Measurements from ENCODE around the gene RPP14.
"Not testable (repeated sequence)": the region's sequence is repeated elsewhere in the genome, so short reads cannot be mapped to it uniquely, and the experiment has no call there.

The RPP14 gene

DNA sequence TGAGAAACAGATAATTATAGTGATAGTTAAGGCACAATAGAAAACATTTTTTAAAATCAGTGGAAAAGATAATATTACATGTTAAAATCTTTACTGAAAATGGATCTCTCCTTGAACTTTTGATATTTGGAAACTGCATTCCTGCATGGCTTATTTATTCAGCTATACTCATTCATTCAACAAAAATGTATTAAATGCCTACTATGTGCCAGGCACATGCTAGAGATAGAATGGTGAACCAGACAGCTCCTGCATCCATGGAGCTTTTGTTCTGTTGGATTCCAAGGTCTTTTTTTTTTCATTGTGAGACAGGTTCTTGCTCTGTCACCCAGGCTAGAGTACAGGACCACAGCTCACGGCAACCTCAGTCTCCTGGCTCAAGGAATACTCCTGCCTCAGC lies 31.1 kb downstream of the RPP14 start (continued):
- no peak for TF ChIP-seq ZFP3 (CRISPR knock-in tag; IDR thresholded peaks at IDR 0.05)

DNA sequence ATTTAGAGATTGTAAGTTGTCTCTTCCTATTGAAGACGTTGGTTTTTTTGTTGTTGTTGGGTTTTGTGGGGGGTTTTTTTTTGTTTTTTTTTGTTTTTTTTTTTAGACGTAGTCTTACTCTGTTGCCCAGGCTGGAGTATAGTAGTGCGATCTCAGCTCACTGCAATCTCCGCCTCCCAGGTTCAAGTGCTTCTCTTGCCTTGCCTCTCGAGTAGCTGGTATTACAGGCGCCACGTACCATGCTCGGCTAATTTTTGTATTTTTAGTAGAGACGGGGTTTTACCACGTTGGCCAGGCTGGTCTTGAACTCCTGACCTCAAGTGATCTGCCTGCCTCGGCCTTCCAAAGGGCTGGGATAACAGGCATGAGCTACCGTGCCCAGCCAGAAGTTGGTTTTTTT lies 33.1 kb downstream of the RPP14 start:
- ATAC-seq, result not testable (repeated sequence)

DNA sequence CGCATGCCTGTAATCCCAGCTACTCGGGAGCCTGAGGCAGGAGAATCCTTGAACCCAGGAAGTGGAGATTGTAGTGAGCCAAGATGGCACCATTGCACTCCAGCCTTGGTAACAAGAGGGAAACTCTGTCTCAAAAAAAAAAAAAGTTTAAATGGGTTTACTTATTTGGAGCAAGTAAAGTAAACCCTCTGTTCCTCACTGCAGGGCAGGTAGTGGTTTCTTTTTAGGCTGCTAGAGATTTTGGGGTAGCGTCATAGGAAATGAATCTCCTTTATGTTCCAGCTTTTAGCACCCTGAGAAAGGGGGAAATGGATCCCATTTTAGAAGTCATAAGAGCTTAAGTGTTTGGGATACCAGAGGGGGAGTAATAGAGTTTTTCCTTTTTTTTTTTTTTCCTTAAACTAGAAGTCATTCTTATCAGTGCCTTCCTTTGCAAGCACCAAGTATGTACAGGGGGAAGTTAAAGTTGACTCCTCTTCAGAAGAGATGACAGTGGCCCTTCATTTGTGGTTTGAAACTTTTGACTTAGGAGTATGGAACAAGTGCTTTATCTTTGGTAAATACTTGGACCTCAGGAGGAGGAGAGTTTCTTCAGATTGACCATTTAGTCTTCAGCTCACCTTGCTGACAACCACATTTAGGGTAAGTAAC lies 34.7 kb downstream of the RPP14 start:
- no peak for ATAC-seq
- TF ChIP-seq, protein P1, sequence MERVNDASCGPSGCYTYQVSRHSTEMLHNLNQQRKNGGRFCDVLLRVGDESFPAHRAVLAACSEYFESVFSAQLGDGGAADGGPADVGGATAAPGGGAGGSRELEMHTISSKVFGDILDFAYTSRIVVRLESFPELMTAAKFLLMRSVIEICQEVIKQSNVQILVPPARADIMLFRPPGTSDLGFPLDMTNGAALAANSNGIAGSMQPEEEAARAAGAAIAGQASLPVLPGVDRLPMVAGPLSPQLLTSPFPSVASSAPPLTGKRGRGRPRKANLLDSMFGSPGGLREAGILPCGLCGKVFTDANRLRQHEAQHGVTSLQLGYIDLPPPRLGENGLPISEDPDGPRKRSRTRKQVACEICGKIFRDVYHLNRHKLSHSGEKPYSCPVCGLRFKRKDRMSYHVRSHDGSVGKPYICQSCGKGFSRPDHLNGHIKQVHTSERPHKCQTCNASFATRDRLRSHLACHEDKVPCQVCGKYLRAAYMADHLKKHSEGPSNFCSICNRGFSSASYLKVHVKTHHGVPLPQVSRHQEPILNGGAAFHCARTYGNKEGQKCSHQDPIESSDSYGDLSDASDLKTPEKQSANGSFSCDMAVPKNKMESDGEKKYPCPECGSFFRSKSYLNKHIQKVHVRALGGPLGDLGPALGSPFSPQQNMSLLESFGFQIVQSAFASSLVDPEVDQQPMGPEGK (CRISPR knock-in tag; IDR thresholded peaks at IDR 0.05; ENCODE audit: borderline replicate concordance), result no peak
- TF ChIP-seq CSDC2 (CRISPR knock-in tag; IDR thresholded peaks at IDR 0.05) (no peak), ZFP30 (CRISPR knock-in tag; IDR thresholded peaks at IDR 0.05) (no peak), ESRRG (CRISPR knock-in tag; IDR thresholded peaks at IDR 0.05) (no peak), PPARA (CRISPR knock-in tag; IDR thresholded peaks at IDR 0.05; ENCODE audit: borderline replicate concordance) (no peak), TCF4 (CRISPR knock-in tag; IDR thresholded peaks at IDR 0.05; ENCODE audit: borderline replicate concordance) (no peak), ISL1 (CRISPR knock-in tag; IDR thresholded peaks at IDR 0.05) (no peak), ZFP3 (CRISPR knock-in tag; IDR thresholded peaks at IDR 0.05) (no peak), ZNF70 (CRISPR knock-in tag; IDR thresholded peaks at IDR 0.05) (no peak), ZNF565 (CRISPR knock-in tag; conservative IDR thresholded peaks at IDR 0.05; ENCODE audit: low read depth) (no peak), ZC3H10 (CRISPR knock-in tag; IDR thresholded peaks at IDR 0.05) (no peak), TOX (CRISPR knock-in tag; IDR thresholded peaks at IDR 0.05; ENCODE audit: borderline replicate concordance) (no peak), SNAI2 (CRISPR knock-in tag; IDR thresholded peaks at IDR 0.05) (no peak), RARB (CRISPR knock-in tag; IDR thresholded peaks at IDR 0.05) (no peak), BACH2 (CRISPR knock-in tag; IDR thresholded peaks at IDR 0.05; ENCODE audit: borderline replicate concordance) (no peak), OSR1 (CRISPR knock-in tag; IDR thresholded peaks at IDR 0.05) (no peak)
- TF ChIP-seq, protein P2, sequence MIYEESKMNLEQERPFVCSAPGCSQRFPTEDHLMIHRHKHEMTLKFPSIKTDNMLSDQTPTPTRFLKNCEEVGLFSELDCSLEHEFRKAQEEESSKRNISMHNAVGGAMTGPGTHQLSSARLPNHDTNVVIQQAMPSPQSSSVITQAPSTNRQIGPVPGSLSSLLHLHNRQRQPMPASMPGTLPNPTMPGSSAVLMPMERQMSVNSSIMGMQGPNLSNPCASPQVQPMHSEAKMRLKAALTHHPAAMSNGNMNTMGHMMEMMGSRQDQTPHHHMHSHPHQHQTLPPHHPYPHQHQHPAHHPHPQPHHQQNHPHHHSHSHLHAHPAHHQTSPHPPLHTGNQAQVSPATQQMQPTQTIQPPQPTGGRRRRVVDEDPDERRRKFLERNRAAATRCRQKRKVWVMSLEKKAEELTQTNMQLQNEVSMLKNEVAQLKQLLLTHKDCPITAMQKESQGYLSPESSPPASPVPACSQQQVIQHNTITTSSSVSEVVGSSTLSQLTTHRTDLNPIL (CRISPR knock-in tag; IDR thresholded peaks at IDR 0.05; ENCODE audit: low read depth), result no peak
- TF ChIP-seq, protein P3, sequence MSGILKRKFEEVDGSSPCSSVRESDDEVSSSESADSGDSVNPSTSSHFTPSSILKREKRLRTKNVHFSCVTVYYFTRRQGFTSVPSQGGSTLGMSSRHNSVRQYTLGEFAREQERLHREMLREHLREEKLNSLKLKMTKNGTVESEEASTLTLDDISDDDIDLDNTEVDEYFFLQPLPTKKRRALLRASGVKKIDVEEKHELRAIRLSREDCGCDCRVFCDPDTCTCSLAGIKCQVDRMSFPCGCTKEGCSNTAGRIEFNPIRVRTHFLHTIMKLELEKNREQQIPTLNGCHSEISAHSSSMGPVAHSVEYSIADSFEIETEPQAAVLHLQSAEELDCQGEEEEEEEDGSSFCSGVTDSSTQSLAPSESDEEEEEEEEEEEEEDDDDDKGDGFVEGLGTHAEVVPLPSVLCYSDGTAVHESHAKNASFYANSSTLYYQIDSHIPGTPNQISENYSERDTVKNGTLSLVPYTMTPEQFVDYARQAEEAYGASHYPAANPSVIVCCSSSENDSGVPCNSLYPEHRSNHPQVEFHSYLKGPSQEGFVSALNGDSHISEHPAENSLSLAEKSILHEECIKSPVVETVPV (CRISPR knock-in tag; IDR thresholded peaks at IDR 0.05), result no peak
- TF ChIP-seq, protein P4, sequence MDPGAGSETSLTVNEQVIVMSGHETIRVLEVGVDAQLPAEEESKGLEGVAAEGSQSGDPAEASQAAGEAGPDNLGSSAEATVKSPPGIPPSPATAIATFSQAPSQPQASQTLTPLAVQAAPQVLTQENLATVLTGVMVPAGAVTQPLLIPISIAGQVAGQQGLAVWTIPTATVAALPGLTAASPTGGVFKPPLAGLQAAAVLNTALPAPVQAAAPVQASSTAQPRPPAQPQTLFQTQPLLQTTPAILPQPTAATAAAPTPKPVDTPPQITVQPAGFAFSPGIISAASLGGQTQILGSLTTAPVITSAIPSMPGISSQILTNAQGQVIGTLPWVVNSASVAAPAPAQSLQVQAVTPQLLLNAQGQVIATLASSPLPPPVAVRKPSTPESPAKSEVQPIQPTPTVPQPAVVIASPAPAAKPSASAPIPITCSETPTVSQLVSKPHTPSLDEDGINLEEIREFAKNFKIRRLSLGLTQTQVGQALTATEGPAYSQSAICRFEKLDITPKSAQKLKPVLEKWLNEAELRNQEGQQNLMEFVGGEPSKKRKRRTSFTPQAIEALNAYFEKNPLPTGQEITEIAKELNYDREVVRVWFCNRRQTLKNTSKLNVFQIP (CRISPR knock-in tag; IDR thresholded peaks at IDR 0.05; ENCODE audit: borderline replicate concordance, low read depth), result no peak

DNA sequence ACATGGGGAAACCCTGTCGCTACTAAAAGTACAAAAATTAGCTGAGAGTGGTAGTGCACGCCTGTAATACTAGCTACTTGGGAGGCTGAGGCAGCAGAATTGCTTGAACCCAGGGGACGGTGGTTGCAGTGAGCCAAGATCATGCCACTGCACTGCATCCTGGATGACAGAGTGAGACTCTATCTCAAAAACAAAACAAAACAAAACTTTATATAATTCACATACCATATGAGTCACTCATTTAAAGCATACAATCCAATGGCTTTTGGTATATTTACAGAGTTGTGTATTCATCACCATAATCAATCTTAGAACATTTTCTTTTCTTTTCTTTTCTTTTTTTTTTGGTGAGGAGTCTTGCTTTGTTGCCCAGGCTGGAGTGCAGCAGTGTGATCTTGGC lies 35.3 kb downstream of the RPP14 start:
- TF ChIP-seq PPARA (CRISPR knock-in tag; IDR thresholded peaks at IDR 0.05; ENCODE audit: borderline replicate concordance) (no peak), GLIS3 (CRISPR knock-in tag; IDR thresholded peaks at IDR 0.05) (no peak), CSDC2 (CRISPR knock-in tag; IDR thresholded peaks at IDR 0.05) (no peak), ZNF70 (CRISPR knock-in tag; IDR thresholded peaks at IDR 0.05) (no peak), ARNTL (CRISPR knock-in tag; IDR thresholded peaks at IDR 0.05; ENCODE audit: borderline replicate concordance, low read depth) (no peak), ZNF565 (CRISPR knock-in tag; conservative IDR thresholded peaks at IDR 0.05; ENCODE audit: low read depth) (no peak)
- ATAC-seq, result no peak

DNA sequence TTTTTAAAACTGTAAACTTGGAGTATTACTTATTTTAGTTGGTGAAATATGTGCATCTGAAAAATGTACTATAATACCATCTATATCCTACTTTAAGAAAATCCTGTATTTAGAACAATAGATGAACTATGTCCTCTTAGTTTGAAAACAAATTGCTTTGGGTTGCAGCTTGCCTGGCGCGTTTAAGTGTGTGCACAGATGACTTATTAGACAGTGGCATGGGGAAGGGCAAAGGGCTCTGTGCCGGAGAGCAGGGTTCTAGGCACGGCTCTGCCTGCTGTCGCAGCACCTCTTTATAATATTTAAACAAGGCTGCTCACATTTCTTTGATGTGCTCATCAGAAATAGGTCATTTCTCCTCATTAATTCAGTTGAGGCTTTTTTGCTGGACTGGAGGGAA lies 36.6 kb downstream of the RPP14 start:
- no peak for ATAC-seq
- TF ChIP-seq TCF4 (CRISPR knock-in tag; IDR thresholded peaks at IDR 0.05; ENCODE audit: borderline replicate concordance), result no peak
- TF ChIP-seq ARNTL (CRISPR knock-in tag; IDR thresholded peaks at IDR 0.05; ENCODE audit: borderline replicate concordance, low read depth), result no peak
- no peak for TF ChIP-seq CSDC2 (CRISPR knock-in tag; IDR thresholded peaks at IDR 0.05)
- TF ChIP-seq OSR1 (CRISPR knock-in tag; IDR thresholded peaks at IDR 0.05), result no peak
- TF ChIP-seq SNAI2 (CRISPR knock-in tag; IDR thresholded peaks at IDR 0.05), result no peak
- no peak for TF ChIP-seq BACH2 (CRISPR knock-in tag; IDR thresholded peaks at IDR 0.05; ENCODE audit: borderline replicate concordance)
- TF ChIP-seq, protein P5, sequence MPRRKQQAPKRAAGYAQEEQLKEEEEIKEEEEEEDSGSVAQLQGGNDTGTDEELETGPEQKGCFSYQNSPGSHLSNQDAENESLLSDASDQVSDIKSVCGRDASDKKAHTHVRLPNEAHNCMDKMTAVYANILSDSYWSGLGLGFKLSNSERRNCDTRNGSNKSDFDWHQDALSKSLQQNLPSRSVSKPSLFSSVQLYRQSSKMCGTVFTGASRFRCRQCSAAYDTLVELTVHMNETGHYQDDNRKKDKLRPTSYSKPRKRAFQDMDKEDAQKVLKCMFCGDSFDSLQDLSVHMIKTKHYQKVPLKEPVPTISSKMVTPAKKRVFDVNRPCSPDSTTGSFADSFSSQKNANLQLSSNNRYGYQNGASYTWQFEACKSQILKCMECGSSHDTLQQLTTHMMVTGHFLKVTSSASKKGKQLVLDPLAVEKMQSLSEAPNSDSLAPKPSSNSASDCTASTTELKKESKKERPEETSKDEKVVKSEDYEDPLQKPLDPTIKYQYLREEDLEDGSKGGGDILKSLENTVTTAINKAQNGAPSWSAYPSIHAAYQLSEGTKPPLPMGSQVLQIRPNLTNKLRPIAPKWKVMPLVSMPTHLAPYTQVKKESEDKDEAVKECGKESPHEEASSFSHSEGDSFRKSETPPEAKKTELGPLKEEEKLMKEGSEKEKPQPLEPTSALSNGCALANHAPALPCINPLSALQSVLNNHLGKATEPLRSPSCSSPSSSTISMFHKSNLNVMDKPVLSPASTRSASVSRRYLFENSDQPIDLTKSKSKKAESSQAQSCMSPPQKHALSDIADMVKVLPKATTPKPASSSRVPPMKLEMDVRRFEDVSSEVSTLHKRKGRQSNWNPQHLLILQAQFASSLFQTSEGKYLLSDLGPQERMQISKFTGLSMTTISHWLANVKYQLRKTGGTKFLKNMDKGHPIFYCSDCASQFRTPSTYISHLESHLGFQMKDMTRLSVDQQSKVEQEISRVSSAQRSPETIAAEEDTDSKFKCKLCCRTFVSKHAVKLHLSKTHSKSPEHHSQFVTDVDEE (CRISPR knock-in tag; IDR thresholded peaks at IDR 0.05), result no peak
- no peak for TF ChIP-seq ZNF8 (CRISPR knock-in tag; IDR thresholded peaks at IDR 0.05)
- TF ChIP-seq TOX (CRISPR knock-in tag; IDR thresholded peaks at IDR 0.05; ENCODE audit: borderline replicate concordance), result no peak
- TF ChIP-seq, protein P1 (CRISPR knock-in tag; IDR thresholded peaks at IDR 0.05; ENCODE audit: borderline replicate concordance), result no peak
- TF ChIP-seq ESRRG (CRISPR knock-in tag; IDR thresholded peaks at IDR 0.05), result no peak
- no peak for TF ChIP-seq ZNF565 (CRISPR knock-in tag; conservative IDR thresholded peaks at IDR 0.05; ENCODE audit: low read depth)
- no peak for TF ChIP-seq PPARA (CRISPR knock-in tag; IDR thresholded peaks at IDR 0.05; ENCODE audit: borderline replicate concordance)
- no peak for TF ChIP-seq ZC3H10 (CRISPR knock-in tag; IDR thresholded peaks at IDR 0.05)

Data from SK-N-SH treated with all-trans-retinoic acid at 6 μM for 48 hours (cell line).